Measurements from ENCODE around the gene CYBC1. TPM values are rescaled to one million over a fixed set of nuclear protein-coding genes. Genes with fewer than 3 reads are reported as not detected.

CYBC1 gene
- total and polyA plus RNA-seq, 9 of the 15 experiments (the other 6 are each of a cell fraction or from before 2014, with no cell fraction given), result 1.3 to 71.8 (median 49.9) TPM

DNA sequence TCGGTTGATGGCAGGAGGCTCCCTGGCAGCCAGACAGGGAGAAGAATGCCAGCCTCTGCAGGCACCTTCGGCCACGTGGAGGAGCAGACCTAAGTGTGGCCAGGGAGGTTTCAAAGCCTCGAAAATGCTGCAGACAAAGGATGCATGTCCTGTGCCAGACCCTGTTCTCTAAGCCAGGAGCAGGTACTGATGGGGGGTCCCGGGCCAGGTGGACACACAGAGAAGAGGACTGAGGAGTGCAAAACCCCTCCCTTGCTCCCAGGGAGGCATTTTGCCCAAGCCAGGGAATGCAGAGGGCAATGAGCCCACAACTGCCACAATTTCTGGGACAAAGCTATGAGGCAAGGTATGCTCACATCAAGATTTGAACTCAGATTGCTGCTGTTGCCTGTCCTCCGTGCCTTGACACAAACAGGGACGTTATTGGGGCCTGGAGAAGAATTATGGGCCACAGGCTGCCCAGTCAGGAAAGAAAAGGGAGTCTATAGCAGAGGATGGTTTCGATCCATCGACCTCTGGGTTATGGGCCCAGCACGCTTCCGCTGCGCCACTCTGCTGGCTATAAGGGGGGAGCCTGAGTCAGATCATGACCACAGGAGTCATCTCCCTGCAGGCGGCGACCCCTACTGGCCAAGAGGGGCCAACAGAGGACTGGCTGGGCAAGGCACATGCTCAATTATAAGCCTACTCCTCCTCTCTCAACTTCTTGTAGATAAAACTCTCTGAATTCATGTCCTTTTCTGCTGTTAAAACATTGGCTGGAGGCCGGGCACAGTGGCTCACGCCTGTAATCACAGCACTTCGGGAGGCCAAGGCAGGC, 43.9 kb upstream of the CYBC1 start (continued):
- TF ChIP-seq, protein P1, sequence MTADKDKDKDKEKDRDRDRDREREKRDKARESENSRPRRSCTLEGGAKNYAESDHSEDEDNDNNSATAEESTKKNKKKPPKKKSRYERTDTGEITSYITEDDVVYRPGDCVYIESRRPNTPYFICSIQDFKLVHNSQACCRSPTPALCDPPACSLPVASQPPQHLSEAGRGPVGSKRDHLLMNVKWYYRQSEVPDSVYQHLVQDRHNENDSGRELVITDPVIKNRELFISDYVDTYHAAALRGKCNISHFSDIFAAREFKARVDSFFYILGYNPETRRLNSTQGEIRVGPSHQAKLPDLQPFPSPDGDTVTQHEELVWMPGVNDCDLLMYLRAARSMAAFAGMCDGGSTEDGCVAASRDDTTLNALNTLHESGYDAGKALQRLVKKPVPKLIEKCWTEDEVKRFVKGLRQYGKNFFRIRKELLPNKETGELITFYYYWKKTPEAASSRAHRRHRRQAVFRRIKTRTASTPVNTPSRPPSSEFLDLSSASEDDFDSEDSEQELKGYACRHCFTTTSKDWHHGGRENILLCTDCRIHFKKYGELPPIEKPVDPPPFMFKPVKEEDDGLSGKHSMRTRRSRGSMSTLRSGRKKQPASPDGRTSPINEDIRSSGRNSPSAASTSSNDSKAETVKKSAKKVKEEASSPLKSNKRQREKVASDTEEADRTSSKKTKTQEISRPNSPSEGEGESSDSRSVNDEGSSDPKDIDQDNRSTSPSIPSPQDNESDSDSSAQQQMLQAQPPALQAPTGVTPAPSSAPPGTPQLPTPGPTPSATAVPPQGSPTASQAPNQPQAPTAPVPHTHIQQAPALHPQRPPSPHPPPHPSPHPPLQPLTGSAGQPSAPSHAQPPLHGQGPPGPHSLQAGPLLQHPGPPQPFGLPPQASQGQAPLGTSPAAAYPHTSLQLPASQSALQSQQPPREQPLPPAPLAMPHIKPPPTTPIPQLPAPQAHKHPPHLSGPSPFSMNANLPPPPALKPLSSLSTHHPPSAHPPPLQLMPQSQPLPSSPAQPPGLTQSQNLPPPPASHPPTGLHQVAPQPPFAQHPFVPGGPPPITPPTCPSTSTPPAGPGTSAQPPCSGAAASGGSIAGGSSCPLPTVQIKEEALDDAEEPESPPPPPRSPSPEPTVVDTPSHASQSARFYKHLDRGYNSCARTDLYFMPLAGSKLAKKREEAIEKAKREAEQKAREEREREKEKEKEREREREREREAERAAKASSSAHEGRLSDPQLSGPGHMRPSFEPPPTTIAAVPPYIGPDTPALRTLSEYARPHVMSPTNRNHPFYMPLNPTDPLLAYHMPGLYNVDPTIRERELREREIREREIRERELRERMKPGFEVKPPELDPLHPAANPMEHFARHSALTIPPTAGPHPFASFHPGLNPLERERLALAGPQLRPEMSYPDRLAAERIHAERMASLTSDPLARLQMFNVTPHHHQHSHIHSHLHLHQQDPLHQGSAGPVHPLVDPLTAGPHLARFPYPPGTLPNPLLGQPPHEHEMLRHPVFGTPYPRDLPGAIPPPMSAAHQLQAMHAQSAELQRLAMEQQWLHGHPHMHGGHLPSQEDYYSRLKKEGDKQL (CRISPR knock-in tag; IDR thresholded peaks at IDR 0.05; ENCODE audit: borderline replicate concordance), result no peak
- no peak for TF ChIP-seq NFIX (CRISPR knock-in tag; IDR thresholded peaks at IDR 0.05; ENCODE audit: low read depth)
- no peak for TF ChIP-seq ZBTB8A (IDR thresholded peaks at IDR 0.05; ENCODE audit: partially characterized antibody)
- peak; percentile 54; the same call in 1 of the 2 replicates for TF ChIP-seq KLF13 (tag; IDR thresholded peaks at IDR 0.05; ENCODE audit: borderline replicate concordance, low read depth)
- 0 out of 2 replicates have a peak, but pooled peaks have one; percentile 64 for TF ChIP-seq HNRNPUL1 (IDR thresholded peaks at IDR 0.05; ENCODE audit: low read length)
- TF ChIP-seq, protein P2, sequence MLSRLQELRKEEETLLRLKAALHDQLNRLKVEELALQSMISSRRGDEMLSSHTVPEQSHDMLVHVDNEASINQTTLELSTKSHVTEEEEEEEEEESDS (CRISPR knock-in tag; IDR thresholded peaks at IDR 0.05), result no peak
- no peak for TF ChIP-seq DDX20 (tag; IDR thresholded peaks at IDR 0.05; ENCODE audit: low read depth)
- TF ChIP-seq MED1 (CRISPR knock-in tag; IDR thresholded peaks at IDR 0.05; ENCODE audit: borderline replicate concordance), result no peak
- no peak for TF ChIP-seq SP2 (IDR thresholded peaks at IDR 0.05; ENCODE audit: extremely low read depth, low read depth, low read length, poor library complexity, severe bottlenecking)
- TF ChIP-seq KDM5B (IDR thresholded peaks at IDR 0.05; ENCODE audit: insufficient replicate concordance, low read depth, low read length), result no peak
- TF ChIP-seq, protein P3, sequence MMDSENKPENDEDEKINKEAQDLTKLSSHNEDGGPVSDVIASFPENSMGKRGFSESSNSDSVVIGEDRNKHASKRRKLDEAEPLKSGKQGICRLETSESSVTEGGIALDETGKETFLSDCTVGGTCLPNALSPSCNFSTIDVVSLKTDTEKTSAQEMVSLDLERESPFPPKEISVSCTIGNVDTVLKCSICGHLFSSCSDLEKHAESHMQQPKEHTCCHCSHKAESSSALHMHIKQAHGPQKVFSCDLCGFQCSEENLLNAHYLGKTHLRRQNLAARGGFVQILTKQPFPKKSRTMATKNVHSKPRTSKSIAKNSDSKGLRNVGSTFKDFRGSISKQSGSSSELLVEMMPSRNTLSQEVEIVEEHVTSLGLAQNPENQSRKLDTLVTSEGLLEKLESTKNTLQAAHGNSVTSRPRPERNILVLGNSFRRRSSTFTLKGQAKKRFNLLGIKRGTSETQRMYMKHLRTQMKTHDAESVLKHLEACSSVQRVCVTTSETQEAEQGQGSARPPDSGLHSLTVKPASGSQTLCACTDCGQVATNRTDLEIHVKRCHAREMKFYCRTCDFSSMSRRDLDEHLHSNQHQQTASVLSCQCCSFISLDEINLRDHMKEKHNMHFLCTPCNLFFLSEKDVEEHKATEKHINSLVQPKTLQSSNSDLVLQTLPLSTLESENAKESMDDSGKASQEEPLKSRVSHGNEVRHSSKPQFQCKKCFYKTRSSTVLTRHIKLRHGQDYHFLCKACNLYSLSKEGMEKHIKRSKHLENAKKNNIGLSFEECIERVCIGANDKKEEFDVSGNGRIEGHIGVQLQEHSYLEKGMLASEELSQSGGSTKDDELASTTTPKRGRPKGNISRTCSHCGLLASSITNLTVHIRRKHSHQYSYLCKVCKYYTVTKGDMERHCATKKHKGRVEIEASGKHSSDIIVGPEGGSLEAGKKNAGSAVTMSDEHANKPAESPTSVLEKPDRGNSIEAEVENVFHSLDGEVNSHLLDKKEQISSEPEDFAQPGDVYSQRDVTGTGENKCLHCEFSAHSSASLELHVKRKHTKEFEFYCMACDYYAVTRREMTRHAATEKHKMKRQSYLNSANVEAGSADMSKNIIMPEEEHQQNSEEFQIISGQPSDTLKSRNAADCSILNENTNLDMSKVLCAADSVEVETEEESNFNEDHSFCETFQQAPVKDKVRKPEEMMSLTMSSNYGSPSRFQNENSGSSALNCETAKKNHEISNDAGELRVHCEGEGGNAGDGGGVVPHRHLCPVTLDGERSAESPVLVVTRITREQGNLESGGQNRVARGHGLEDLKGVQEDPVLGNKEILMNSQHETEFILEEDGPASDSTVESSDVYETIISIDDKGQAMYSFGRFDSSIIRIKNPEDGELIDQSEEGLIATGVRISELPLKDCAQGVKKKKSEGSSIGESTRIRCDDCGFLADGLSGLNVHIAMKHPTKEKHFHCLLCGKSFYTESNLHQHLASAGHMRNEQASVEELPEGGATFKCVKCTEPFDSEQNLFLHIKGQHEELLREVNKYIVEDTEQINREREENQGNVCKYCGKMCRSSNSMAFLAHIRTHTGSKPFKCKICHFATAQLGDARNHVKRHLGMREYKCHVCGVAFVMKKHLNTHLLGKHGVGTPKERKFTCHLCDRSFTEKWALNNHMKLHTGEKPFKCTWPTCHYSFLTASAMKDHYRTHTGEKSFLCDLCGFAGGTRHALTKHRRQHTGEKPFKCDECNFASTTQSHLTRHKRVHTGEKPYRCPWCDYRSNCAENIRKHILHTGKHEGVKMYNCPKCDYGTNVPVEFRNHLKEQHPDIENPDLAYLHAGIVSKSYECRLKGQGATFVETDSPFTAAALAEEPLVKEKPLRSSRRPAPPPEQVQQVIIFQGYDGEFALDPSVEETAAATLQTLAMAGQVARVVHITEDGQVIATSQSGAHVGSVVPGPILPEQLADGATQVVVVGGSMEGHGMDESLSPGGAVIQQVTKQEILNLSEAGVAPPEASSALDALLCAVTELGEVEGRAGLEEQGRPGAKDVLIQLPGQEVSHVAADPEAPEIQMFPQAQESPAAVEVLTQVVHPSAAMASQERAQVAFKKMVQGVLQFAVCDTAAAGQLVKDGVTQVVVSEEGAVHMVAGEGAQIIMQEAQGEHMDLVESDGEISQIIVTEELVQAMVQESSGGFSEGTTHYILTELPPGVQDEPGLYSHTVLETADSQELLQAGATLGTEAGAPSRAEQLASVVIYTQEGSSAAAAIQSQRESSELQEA (IDR thresholded peaks at IDR 0.05; ENCODE audit: low read depth), result peak; percentile 82
- peak; percentile 23; the same call in 1 of the 2 replicates for TF ChIP-seq RBFOX2 (IDR thresholded peaks at IDR 0.05; ENCODE audit: low read depth, low read length)

All from K562 (cell line).